Liver (tissue), 9 donors: ENCODE results near the gene TFF3. TPM values are rescaled to one million over a fixed set of nuclear protein-coding genes. Genes with fewer than 3 reads are reported as not detected.

Experiments
- DNase-seq: peaks from one replicate; pipeline ENCODE4 v3.0.0-alpha.2; 2017; ENCODE audit warnings: low spot score
- H3K27ac ChIP-seq, 2 donors: one replicate each; pipeline ENCODE4 v1.7.0; 2013; ENCODE audit warnings: inconsistent platforms in 2 of 2, low read length in 2 of 2, control low read depth in 1 of 2, low read depth in 1 of 2, mild to moderate bottlenecking in 1 of 2
- H3K27me3 ChIP-seq, 4 donors: one replicate each; pipeline versions ENCODE4 v1.6.1 to v1.7.0; 2013; ENCODE audit warnings: low read length in 3 of 4, inconsistent platforms in 1 of 4, mild to moderate bottlenecking in 1 of 4, moderate library complexity in 1 of 4; ENCODE audit not compliant: control insufficient read depth in 4 of 4, insufficient read depth in 4 of 4
- H3K36me3 ChIP-seq, 4 donors: one replicate each; pipeline versions ENCODE4 v1.6.1 to v1.7.0; 2013; ENCODE audit warnings: low read length in 3 of 4, mild to moderate bottlenecking in 3 of 4, low read depth in 1 of 4, moderate library complexity in 1 of 4; ENCODE audit not compliant: control insufficient read depth in 4 of 4, insufficient read depth in 3 of 4
- H3K4me1 ChIP-seq, 4 donors: one replicate each; pipeline versions ENCODE4 v1.6.1 to v1.7.0; 2013; ENCODE audit warnings: low read length in 3 of 4, mild to moderate bottlenecking in 3 of 4, moderate library complexity in 1 of 4; ENCODE audit not compliant: control insufficient read depth in 4 of 4, insufficient read depth in 4 of 4
- H3K4me3 ChIP-seq, 3 donors: one replicate each; pipeline versions ENCODE4 v1.6.1 to v1.7.0; 2013; ENCODE audit warnings: low read length in 3 of 3, control low read depth in 1 of 3, low read depth in 1 of 3, mild to moderate bottlenecking in 1 of 3
- H3K9ac ChIP-seq, 2 donors: one replicate each; pipeline ENCODE4 v1.7.0; 2013; ENCODE audit warnings: low read length in 2 of 2, mild to moderate bottlenecking in 2 of 2, moderate library complexity in 2 of 2, control low read depth in 1 of 2, low read depth in 1 of 2
- H3K9me3 ChIP-seq, 4 donors: one replicate each; pipeline versions ENCODE4 v1.6.1 to v1.7.0; 2013; ENCODE audit warnings: low read length in 3 of 4; ENCODE audit not compliant: control insufficient read depth in 4 of 4
- ATF3 ChIP-seq: IDR thresholded peaks from 2 replicates; pipeline ENCODE4 v1.6.1; 2016; ENCODE audit warnings: antibody characterized with exemption
- CTCF ChIP-seq: fragments of 150-350 bp; IDR thresholded peaks from 2 replicates; pipeline ENCODE4 v1.5.1; 2017; ENCODE audit warnings: improper control_type of control experiment, low read depth, low read length; ENCODE audit not compliant: missing input control
- FOXA1 ChIP-seq: IDR thresholded peaks from 2 replicates; pipeline ENCODE4 v1.6.1; 2016; ENCODE audit warnings: antibody characterized with exemption
- FOXA2 ChIP-seq: IDR thresholded peaks from 2 replicates; pipeline ENCODE4 v1.6.1; 2016; ENCODE audit warnings: antibody characterized with exemption
- GABPA ChIP-seq, 2 donors: IDR thresholded peaks in 1 of 2; conservative IDR thresholded peaks in 1 of 2; 2 replicates each; pipeline ENCODE4 v1.6.1; 2016; ENCODE audit warnings: antibody characterized with exemption in 2 of 2, mild to moderate bottlenecking in 1 of 2, moderate library complexity in 1 of 2
- HNF4A ChIP-seq, 2 donors: conservative IDR thresholded peaks; 2 replicates each; pipeline ENCODE4 v1.6.1; 2016; ENCODE audit warnings: antibody characterized with exemption in 2 of 2, mild to moderate bottlenecking in 2 of 2
- HNF4G ChIP-seq: IDR thresholded peaks from 2 replicates; pipeline ENCODE4 v1.6.1; 2016; ENCODE audit warnings: antibody characterized with exemption
- JUND ChIP-seq, 2 donors: IDR thresholded peaks; 2 replicates each; pipeline ENCODE4 v1.6.1; 2016; ENCODE audit warnings: antibody characterized with exemption in 2 of 2
- MAX ChIP-seq: IDR thresholded peaks from 2 replicates; pipeline ENCODE4 v1.6.1; 2016; ENCODE audit warnings: antibody characterized with exemption
- RAD21 ChIP-seq, 2 donors: IDR thresholded peaks; 2 replicates each; pipeline ENCODE4 v1.6.1; 2016; ENCODE audit warnings: antibody characterized with exemption in 2 of 2, mild to moderate bottlenecking in 2 of 2
- REST ChIP-seq: IDR thresholded peaks from 2 replicates; pipeline ENCODE4 v1.6.1; 2016; ENCODE audit warnings: antibody characterized with exemption, mild to moderate bottlenecking
- RXRA ChIP-seq, 2 donors: IDR thresholded peaks; 2 replicates each; pipeline ENCODE4 v1.6.1; 2017 to 2018; ENCODE audit warnings: antibody characterized with exemption in 2 of 2, mild to moderate bottlenecking in 1 of 2
- SP1 ChIP-seq: IDR thresholded peaks from 2 replicates; pipeline ENCODE4 v1.6.1; 2018; ENCODE audit warnings: antibody characterized with exemption, mild to moderate bottlenecking
- YY1 ChIP-seq: IDR thresholded peaks from 2 replicates; pipeline ENCODE4 v1.6.1; 2016; ENCODE audit warnings: antibody characterized with exemption, mild to moderate bottlenecking
- ZBTB33 ChIP-seq: IDR thresholded peaks from 2 replicates; pipeline ENCODE4 v1.6.1; 2016; ENCODE audit warnings: antibody characterized with exemption
- WGBS: extraction: QIAGEN DNeasy Blood & Tissue Kit; methylation state at CpG from one replicate; pipeline ENCODE4 v1.1.7; 2013; 5-methylcytosine and 5-hydroxymethylcytosine counted together
- polyA plus RNA-seq, 2 donors: library from polyadenylated mRNA; stranded (reverse) in 1 of 2; unstranded in 1 of 2; fragments of 200-250 nt in 1 of 2; fragments of >200 nt in 1 of 2; fragmentation: Nextera tagmentation in 1 of 2; extraction: Ambion mirVana in 1 of 2; gene quantifications; one replicate each; pipeline versions ENCODE4 v1.2.1 to v1.2.3, GENCODE V29; 2013 to 2015
- total RNA-seq, 2 donors: library from RNA; depleted of rRNA; stranded (reverse); fragments of >200 nt; gene quantifications; one replicate each; pipeline ENCODE4 v1.2.3, GENCODE V29; 2014
- donor health status: healthy.
- donor health status: healthy.
- donor health status: healthy.
- donor health status: healthy.
- donor health status: healthy.

The TFF3 gene
- total and polyA plus RNA-seq, 4 donors: 0.09 to 4.1 (median 1.5) TPM

- Histone ChIP-seq H3K27me3 (peaks cover 0 to 4% (median 0%) of the 10 kb centered on the region in 4 donors), H3K9ac (no peak overlapping the region), H3K36me3 (no peaks in the 10 kb centered on the region), H3K4me3 (no peak overlapping the region), H3K4me1 (peaks cover 0 to 1% (median 0%) of the 10 kb centered on the region in 4 donors), H3K9me3 (no peaks in the 10 kb centered on the region), H3K27ac (no peak overlapping the region)
- DNase-seq: no peak
- no peak for TF ChIP-seq FOXA1
- TF ChIP-seq RAD21 (IDR thresholded peaks at IDR 0.05): no peak
- TF ChIP-seq HNF4A (conservative IDR thresholded peaks at IDR 0.05): no peak
- no peak for TF ChIP-seq MAX
- WGBS: 88% methylated on average over 20 of the region's 20 CpGs
Measured at GRCh38 chr21:42317826-42318746, 2.9 kb upstream of the TFF3 start.

- Histone ChIP-seq H3K4me1 (peaks cover 0 to 2% (median 0%) of the 10 kb centered on the region in 4 donors), H3K36me3 (no peaks in the 10 kb centered on the region), H3K27me3 (peaks cover 0 to 4% (median 0%) of the 10 kb centered on the region in 4 donors), H3K27ac (no peak overlapping the region), H3K4me3 (no peak overlapping the region), H3K9me3 (no peaks in the 10 kb centered on the region), H3K9ac (no peak overlapping the region)
- 77% methylated on average over 8 of the region's 8 CpGs for WGBS
- no peak for DNase-seq
- no peak for TF ChIP-seq CTCF
- TF ChIP-seq HNF4A (conservative IDR thresholded peaks at IDR 0.05): no peak
- no peak for TF ChIP-seq HNF4G
- no peak for TF ChIP-seq YY1
- no peak for TF ChIP-seq REST
- TF ChIP-seq ZBTB33: no peak
- no peak for TF ChIP-seq FOXA2
- no peak for TF ChIP-seq ATF3
- TF ChIP-seq GABPA (IDR thresholded peaks at IDR 0.05 in 1 of 2, conservative IDR thresholded peaks at IDR 0.05 in 1 of 2): no peak
- no peak for TF ChIP-seq SP1
- no peak for TF ChIP-seq JUND (IDR thresholded peaks at IDR 0.05)
- no peak for TF ChIP-seq FOXA1
- no peak for TF ChIP-seq RXRA (IDR thresholded peaks at IDR 0.05)
- TF ChIP-seq RAD21 (IDR thresholded peaks at IDR 0.05): no peak
Measured at GRCh38 chr21:42317341-42317741, 2.1 kb upstream of the TFF3 start.
